ENCODE measurements around the gene NOP16. TPM values are rescaled to one million over a fixed set of nuclear protein-coding genes. Genes with fewer than 3 reads are reported as not detected.
A peak's percentile ranks its signal among the peaks of the same experiment; 100 is the strongest.

NOP16 gene
- total and polyA plus RNA-seq, 2 of the 13 experiments (the other 11 are each of a cell fraction or from before 2014, with no cell fraction given), result 43.3 to 48.4 TPM

- TF ChIP-seq REXO4 (CRISPR knock-in tag; IDR thresholded peaks at IDR 0.05; ENCODE audit: borderline replicate concordance) (no peak), SOX5 (CRISPR knock-in tag; IDR thresholded peaks at IDR 0.05; ENCODE audit: borderline replicate concordance) (peak; percentile 17; the same call in 1 of the 2 replicates), BRCA1 (CRISPR knock-in tag; IDR thresholded peaks at IDR 0.05) (peak; percentile 81), TBL1XR1 (IDR thresholded peaks at IDR 0.05; ENCODE audit: borderline replicate concordance, low read length, partially characterized antibody) (peak; percentile 32), SRF (IDR thresholded peaks at IDR 0.05; ENCODE audit: low read depth, low read length) (peak; percentile 40; the same call in 1 of the 2 replicates), ZBTB14 (CRISPR knock-in tag; IDR thresholded peaks at IDR 0.05) (no peak), POLR2G (IDR thresholded peaks at IDR 0.05; ENCODE audit: low read depth, low read length) (peak; percentile 90), POLR2A (IDR thresholded peaks at IDR 0.05; ENCODE audit: insufficient read depth in 1 of 2, low read depth in 2 of 2, low read length in 2 of 2) (peak; percentile 78 to 91), TAF1 (CRISPR knock-in tag; IDR thresholded peaks at IDR 0.05) (peak; percentile 81), MEIS2 (CRISPR knock-in tag; IDR thresholded peaks at IDR 0.05) (no peak; the same call in 1 of the 2 replicates), ZNF546 (CRISPR knock-in tag; conservative IDR thresholded peaks at IDR 0.05) (peak; percentile 23; the same call in 1 of the 2 replicates), FLYWCH1 (CRISPR knock-in tag; IDR thresholded peaks at IDR 0.05) (0 out of 2 replicates have a peak, but pooled peaks have one; percentile 51), PRDM4 (CRISPR knock-in tag; IDR thresholded peaks at IDR 0.05; ENCODE audit: borderline replicate concordance) (no peak), ZFP1 (CRISPR knock-in tag; IDR thresholded peaks at IDR 0.05) (0 out of 2 replicates have a peak, but pooled peaks have one; percentile 18), MYNN (CRISPR knock-in tag; IDR thresholded peaks at IDR 0.05; ENCODE audit: low read depth) (no peak; the same call in 1 of the 2 replicates), POGK (CRISPR knock-in tag; conservative IDR thresholded peaks at IDR 0.05) (peak; percentile 61; the same call in 1 of the 2 replicates), ZFP36L1 (CRISPR knock-in tag; IDR thresholded peaks at IDR 0.05) (peak; percentile 24; the same call in 1 of the 2 replicates), TFDP2 (CRISPR knock-in tag; IDR thresholded peaks at IDR 0.05) (peak; percentile 84), SRSF1 (optimal IDR thresholded peaks at IDR 0.05; ENCODE audit: low read depth, low read length) (peak; percentile 91), REL (CRISPR knock-in tag; conservative IDR thresholded peaks at IDR 0.05) (peak; percentile 77; the same call in 1 of the 2 replicates)
Observed at GRCh38 chr5:176388444-176389134, at the start of gene NOP16, which contains the start of gene HIGD2A (continued).
